ENCODE data around the gene CUX1.

DNA sequence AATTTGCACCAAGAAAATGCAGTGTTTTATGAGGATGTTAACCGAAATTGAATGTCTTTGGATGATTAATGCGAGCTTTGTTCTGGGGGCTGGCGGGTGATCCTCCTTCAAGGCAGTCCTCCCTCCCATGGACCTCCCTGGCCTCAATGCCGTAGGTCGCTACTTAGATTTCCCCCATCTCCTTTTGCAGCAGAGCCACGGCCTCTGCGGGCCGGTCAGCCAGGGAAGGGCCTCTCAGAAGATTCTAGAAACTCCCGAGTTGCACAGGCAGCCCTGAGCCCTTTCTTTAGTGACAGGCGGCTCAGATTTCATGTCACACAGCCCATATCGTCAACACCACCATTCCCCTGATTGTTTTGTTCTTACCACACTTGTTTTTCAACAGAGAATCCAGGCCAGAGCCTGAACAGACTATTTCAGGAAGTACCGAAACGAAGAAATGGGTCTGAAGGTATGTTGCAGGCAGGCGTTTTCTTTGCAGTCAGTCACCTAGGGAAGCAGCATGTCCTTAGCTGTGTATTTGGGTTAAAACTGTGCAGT, 381.1 kb downstream of the CUX1 start:
- TF ChIP-seq, protein P1, sequence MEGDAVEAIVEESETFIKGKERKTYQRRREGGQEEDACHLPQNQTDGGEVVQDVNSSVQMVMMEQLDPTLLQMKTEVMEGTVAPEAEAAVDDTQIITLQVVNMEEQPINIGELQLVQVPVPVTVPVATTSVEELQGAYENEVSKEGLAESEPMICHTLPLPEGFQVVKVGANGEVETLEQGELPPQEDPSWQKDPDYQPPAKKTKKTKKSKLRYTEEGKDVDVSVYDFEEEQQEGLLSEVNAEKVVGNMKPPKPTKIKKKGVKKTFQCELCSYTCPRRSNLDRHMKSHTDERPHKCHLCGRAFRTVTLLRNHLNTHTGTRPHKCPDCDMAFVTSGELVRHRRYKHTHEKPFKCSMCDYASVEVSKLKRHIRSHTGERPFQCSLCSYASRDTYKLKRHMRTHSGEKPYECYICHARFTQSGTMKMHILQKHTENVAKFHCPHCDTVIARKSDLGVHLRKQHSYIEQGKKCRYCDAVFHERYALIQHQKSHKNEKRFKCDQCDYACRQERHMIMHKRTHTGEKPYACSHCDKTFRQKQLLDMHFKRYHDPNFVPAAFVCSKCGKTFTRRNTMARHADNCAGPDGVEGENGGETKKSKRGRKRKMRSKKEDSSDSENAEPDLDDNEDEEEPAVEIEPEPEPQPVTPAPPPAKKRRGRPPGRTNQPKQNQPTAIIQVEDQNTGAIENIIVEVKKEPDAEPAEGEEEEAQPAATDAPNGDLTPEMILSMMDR (IDR thresholded peaks at IDR 0.05) = no peak
- TF ChIP-seq POLR2A (IDR thresholded peaks at IDR 0.05) = no peak

Data from esophagus squamous epithelium (tissue), 4 donors.